ENCODE measurements around the gene KREMEN1.

DNA sequence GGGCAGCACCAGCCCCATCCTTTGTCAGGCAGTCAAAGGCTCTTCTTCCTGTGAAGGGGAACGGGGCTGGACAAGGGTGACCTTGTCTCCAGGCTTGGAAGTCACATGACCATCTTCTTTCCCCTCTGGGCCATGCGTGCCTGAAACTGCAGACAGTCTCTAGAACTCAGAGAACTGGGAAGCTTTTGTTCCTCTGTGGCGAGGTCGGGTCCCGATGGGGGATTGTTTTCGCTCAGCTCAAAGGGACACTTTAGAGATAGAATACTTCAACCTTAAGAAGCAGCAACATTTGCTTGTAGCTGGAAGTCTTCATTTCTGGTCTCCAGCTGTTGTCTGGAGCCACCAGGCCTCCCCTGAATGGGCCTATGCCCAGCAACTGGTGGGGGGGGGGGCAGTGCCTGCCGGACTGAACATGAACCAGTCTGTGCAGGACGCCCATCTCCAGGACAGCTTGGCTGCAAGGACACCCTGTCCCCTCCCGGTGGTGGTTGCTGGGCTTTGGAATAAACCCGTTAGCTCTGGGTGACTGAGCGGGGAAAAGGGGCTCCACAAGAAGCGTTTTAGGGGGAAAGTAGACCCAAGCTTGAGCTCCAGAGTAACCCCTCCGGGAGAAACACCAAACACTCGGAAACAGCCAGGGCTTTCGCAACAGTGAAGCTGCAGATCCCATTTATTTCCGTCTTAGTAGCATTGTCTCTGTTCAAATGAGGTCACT is 77.2 kb downstream of the KREMEN1 start:
- TF ChIP-seq, protein P1, sequence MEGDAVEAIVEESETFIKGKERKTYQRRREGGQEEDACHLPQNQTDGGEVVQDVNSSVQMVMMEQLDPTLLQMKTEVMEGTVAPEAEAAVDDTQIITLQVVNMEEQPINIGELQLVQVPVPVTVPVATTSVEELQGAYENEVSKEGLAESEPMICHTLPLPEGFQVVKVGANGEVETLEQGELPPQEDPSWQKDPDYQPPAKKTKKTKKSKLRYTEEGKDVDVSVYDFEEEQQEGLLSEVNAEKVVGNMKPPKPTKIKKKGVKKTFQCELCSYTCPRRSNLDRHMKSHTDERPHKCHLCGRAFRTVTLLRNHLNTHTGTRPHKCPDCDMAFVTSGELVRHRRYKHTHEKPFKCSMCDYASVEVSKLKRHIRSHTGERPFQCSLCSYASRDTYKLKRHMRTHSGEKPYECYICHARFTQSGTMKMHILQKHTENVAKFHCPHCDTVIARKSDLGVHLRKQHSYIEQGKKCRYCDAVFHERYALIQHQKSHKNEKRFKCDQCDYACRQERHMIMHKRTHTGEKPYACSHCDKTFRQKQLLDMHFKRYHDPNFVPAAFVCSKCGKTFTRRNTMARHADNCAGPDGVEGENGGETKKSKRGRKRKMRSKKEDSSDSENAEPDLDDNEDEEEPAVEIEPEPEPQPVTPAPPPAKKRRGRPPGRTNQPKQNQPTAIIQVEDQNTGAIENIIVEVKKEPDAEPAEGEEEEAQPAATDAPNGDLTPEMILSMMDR (IDR thresholded peaks at IDR 0.05; ENCODE audit: low read depth, low read length), result no peak
- TF ChIP-seq POLR2A (IDR thresholded peaks at IDR 0.05; ENCODE audit: extremely low read depth, insufficient read length), result no peak
- TF ChIP-seq, protein P2, sequence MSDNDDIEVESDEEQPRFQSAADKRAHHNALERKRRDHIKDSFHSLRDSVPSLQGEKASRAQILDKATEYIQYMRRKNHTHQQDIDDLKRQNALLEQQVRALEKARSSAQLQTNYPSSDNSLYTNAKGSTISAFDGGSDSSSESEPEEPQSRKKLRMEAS (IDR thresholded peaks at IDR 0.05; ENCODE audit: low read depth, low read length), result no peak
- no peak for TF ChIP-seq MYC (IDR thresholded peaks at IDR 0.05; ENCODE audit: low read depth, low read length)

All from NB4 (cell line).